ENCODE measurements around the gene CSPG4.
"Not testable (repeated sequence)": the region's sequence is repeated elsewhere in the genome, so short reads cannot be mapped to it uniquely, and the experiment has no call there.

The CSPG4 gene

GRCh38 chr15:75687486-75688277, 25.0 kb downstream of the CSPG4 start:
- DNase-seq, result no peak

- peak; percentile 89 for DNase-seq
Observed at GRCh38 chr15:75686212-75686642, 26.4 kb downstream of the CSPG4 start.

GRCh38 chr15:75685195-75685594, 27.5 kb downstream of the CSPG4 start:
- no peak for DNase-seq

- no peak for DNase-seq
Observed at GRCh38 chr15:75684648-75685047, 28.0 kb downstream of the CSPG4 start.

GRCh38 chr15:75683646-75684312, 28.9 kb downstream of the CSPG4 start:
- DNase-seq, result peak; percentile 84

- DNase-seq, result no peak
Observed at GRCh38 chr15:75682181-75683135, 30.2 kb downstream of the CSPG4 start.

- no peak for DNase-seq
Observed at GRCh38 chr15:75680007-75680789, 32.5 kb downstream of the CSPG4 start.

GRCh38 chr15:75678324-75678690, 34.3 kb downstream of the CSPG4 start:
- DNase-seq, result not testable (repeated sequence)

- DNase-seq, result no peak
Observed at GRCh38 chr15:75677465-75678323, 35.0 kb downstream of the CSPG4 start.

GRCh38 chr15:75676688-75677464, 35.8 kb downstream of the CSPG4 start:
- no peak for DNase-seq

- DNase-seq, result no peak
Observed at GRCh38 chr15:75675579-75676404, 36.9 kb downstream of the CSPG4 start.

- no peak for DNase-seq
Observed at GRCh38 chr15:75674366-75674765, 38.3 kb downstream of the CSPG4 start.

GRCh38 chr15:75673426-75674235, 39.0 kb downstream of the CSPG4 start:
- DNase-seq, result peak; percentile 85

GRCh38 chr15:75672646-75673425, 39.8 kb downstream of the CSPG4 start:
- peak; percentile 72 for DNase-seq

- DNase-seq, result no peak
Observed at GRCh38 chr15:75671730-75672602, 40.7 kb downstream of the CSPG4 start.

GRCh38 chr15:75669879-75670212, 42.8 kb downstream of the CSPG4 start:
- no peak for DNase-seq
